GM18526 (cell line): ENCODE measurements around the gene ALKBH5.

Experiments
- POLR2A ChIP-seq: IDR thresholded peaks from 3 replicates; pipeline ENCODE4 v1.6.1; 2011; ENCODE audit not compliant: insufficient read length; ENCODE audit errors: extremely low read depth

ALKBH5 gene

GRCh38 chr17:18238299-18238698, 54.7 kb downstream of the ALKBH5 start:
- no peak for TF ChIP-seq POLR2A

- no peak for TF ChIP-seq POLR2A
Observed at GRCh38 chr17:18240449-18240848, 56.8 kb downstream of the ALKBH5 start.

GRCh38 chr17:18241229-18241871, 57.7 kb downstream of the ALKBH5 start:
- no peak for TF ChIP-seq POLR2A

GRCh38 chr17:18245038-18245776, 61.6 kb downstream of the ALKBH5 start:
- TF ChIP-seq POLR2A = no peak

- TF ChIP-seq POLR2A = no peak
Observed at GRCh38 chr17:18246109-18246725, 62.6 kb downstream of the ALKBH5 start.

- TF ChIP-seq POLR2A = no peak
Observed at GRCh38 chr17:18246880-18247612, 63.4 kb downstream of the ALKBH5 start.

- no peak for TF ChIP-seq POLR2A
Observed at GRCh38 chr17:18247613-18248001, 64.0 kb downstream of the ALKBH5 start.

GRCh38 chr17:18248300-18248731, 64.7 kb downstream of the ALKBH5 start:
- TF ChIP-seq POLR2A = no peak

- TF ChIP-seq POLR2A = no peak
Observed at GRCh38 chr17:18248811-18249210, 65.2 kb downstream of the ALKBH5 start.

- TF ChIP-seq POLR2A = no peak
Observed at GRCh38 chr17:18250259-18250658, 66.6 kb downstream of the ALKBH5 start.

GRCh38 chr17:18250708-18251107, 67.1 kb downstream of the ALKBH5 start:
- TF ChIP-seq POLR2A = no peak

GRCh38 chr17:18251204-18251603, 67.6 kb downstream of the ALKBH5 start:
- TF ChIP-seq POLR2A = no peak

- no peak for TF ChIP-seq POLR2A
Observed at GRCh38 chr17:18252160-18252559, 68.5 kb downstream of the ALKBH5 start.

GRCh38 chr17:18253187-18253884, 69.7 kb downstream of the ALKBH5 start:
- no peak for TF ChIP-seq POLR2A
